Mucosa of rectum (tissue), 2 donors: Measurements from ENCODE around the gene DNAJC1.
"Not testable (repeated sequence)": the region's sequence is repeated elsewhere in the genome, so short reads cannot be mapped to it uniquely, and the experiment has no call there.

Experiments
- H3K27ac ChIP-seq, 2 donors: one replicate each; pipeline ENCODE4 v1.7.0; 2013; ENCODE audit warnings: inconsistent platforms in 2 of 2, low read depth in 2 of 2, low read length in 2 of 2
- H3K27me3 ChIP-seq, 2 donors: one replicate each; pipeline ENCODE4 v1.7.0; 2013; ENCODE audit warnings: low read length in 2 of 2; ENCODE audit not compliant: control insufficient read depth in 2 of 2, insufficient read depth in 2 of 2
- H3K36me3 ChIP-seq, 2 donors: one replicate each; pipeline ENCODE4 v1.7.0; 2013; ENCODE audit warnings: low read length in 2 of 2; ENCODE audit not compliant: control insufficient read depth in 2 of 2, insufficient read depth in 2 of 2
- H3K4me1 ChIP-seq, 2 donors: one replicate each; pipeline ENCODE4 v1.7.0; 2013; ENCODE audit warnings: low read length in 2 of 2, mild to moderate bottlenecking in 1 of 2; ENCODE audit not compliant: control insufficient read depth in 2 of 2, insufficient read depth in 2 of 2
- H3K4me3 ChIP-seq, 2 donors: one replicate each; pipeline ENCODE4 v1.7.0; 2013; ENCODE audit warnings: low read length in 2 of 2
- H3K9ac ChIP-seq, 2 donors: one replicate each; pipeline ENCODE4 v1.7.0; 2013; ENCODE audit warnings: low read length in 2 of 2, low read depth in 1 of 2, mild to moderate bottlenecking in 1 of 2
- H3K9me3 ChIP-seq, 2 donors: one replicate each; pipeline ENCODE4 v1.7.0; 2013; ENCODE audit warnings: low read length in 2 of 2; ENCODE audit not compliant: control insufficient read depth in 2 of 2
- donor health status: healthy.
- donor health status: Normal muscosa, but diverticular disease.

The DNAJC1 gene

DNA sequence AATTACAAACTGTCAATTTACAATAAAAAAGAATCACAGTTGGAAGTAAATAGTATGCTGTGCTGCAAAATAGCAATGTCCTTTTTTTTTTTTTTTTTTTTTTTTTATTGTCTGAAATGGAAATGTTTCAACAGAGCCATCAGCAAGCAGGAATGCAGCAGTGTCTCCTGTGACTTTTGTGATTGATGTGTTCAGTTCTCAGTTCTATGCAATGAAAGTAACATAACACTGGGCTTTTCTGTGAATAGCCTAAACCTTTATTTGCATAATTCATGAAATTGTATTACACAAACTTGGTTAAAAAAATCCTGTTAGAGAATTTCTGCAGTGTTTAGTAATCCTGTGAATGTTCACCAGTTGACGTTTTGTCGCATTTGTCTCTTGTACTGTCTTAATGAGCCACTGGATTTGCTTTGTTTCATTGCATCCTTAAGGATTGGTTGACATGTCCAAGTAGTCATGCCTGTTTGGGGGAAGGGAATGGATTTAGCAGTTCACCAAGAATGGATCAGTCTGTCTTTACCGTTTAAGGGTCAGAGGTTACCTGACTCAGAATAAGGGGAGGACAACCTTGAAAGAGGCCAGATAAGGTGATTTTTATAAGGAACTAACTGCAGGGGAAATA is 276.8 kb downstream of the DNAJC1 start:
- no peak overlapping the region for H3K27ac ChIP-seq
- peaks cover 8 to 10% of the 10 kb centered on the region in 2 donors for H3K4me1 ChIP-seq
- H3K4me3 ChIP-seq, result no peak overlapping the region
- H3K9ac ChIP-seq, result no peak overlapping the region
- no peaks in the 10 kb centered on the region for H3K27me3 ChIP-seq
- H3K36me3 ChIP-seq, result peaks cover 0 to 3% of the 10 kb centered on the region in 2 donors
- H3K9me3 ChIP-seq, result no peaks in the 10 kb centered on the region

DNA sequence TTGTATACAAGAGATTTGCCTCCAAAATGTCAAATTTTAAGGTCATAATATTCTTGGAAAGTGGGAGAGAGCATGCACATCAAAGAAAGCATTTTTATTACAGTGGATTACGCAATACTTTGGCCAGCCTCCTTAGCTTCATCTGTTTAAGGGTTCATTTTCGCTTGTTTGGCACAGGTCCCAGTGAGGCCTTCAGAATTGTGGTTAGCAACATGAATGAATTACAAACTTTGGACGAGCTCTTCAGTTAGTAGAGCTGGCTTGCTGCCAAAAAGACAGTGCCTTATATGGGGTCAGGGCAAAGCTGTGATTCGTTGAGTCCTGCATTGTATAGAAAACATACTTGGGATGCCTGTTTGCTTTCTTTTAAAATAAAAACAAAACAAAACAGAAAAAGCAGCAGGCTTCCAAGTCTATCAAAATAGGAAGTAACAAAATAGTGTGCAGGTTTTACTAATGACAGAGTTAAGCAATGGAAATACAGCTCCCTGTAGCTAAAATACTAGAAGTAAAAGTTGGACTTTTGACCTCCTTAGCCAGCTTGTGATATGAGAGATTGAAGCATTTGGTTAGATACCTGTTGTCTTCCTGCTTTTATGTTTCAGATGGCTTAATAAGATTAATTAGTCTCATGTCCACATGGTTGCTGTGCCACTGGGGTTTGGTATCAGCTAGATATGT is 278.7 kb downstream of the DNAJC1 start:
- H3K9ac ChIP-seq, result no peak overlapping the region
- no peaks in the 10 kb centered on the region for H3K9me3 ChIP-seq
- no peaks in the 10 kb centered on the region for H3K27me3 ChIP-seq
- H3K4me3 ChIP-seq, result no peak overlapping the region
- no peak overlapping the region for H3K27ac ChIP-seq
- H3K4me1 ChIP-seq, result peaks cover 8 to 10% of the 10 kb centered on the region in 2 donors
- H3K36me3 ChIP-seq, result peaks cover 2 to 5% of the 10 kb centered on the region in 2 donors

DNA sequence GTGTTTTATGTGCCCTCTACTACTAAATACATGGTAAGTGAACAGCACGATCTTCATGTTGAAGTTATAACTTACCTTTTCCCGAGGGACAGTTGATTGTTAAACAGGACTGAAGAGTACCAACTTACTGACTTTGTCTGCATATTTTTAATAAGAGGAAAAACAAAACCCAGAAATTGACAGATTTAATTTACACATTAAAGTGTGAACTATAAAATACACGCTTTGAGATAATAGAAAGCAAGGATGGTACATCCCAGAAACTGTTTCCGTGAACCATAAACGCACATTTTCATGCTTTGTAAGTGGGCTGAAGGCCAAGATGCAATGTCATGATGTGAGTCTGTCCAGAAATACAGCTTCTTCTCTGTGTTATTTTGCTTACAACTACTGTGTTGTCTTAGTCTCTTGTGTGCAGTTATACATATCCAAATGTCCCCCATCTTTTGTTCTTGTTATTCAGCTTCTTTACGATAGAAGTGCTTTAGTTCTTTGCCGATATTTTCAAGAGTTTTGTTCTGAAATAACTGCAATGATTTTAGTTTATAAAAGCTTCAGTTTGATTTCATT is 279.4 kb downstream of the DNAJC1 start:
- no peak overlapping the region for H3K27ac ChIP-seq
- no peaks in the 10 kb centered on the region for H3K9me3 ChIP-seq
- H3K9ac ChIP-seq, result no peak overlapping the region
- peaks cover 2 to 3% of the 10 kb centered on the region in 2 donors for H3K36me3 ChIP-seq
- no peaks in the 10 kb centered on the region for H3K27me3 ChIP-seq
- no peak overlapping the region for H3K4me3 ChIP-seq
- peaks cover 8 to 10% of the 10 kb centered on the region in 2 donors for H3K4me1 ChIP-seq

DNA sequence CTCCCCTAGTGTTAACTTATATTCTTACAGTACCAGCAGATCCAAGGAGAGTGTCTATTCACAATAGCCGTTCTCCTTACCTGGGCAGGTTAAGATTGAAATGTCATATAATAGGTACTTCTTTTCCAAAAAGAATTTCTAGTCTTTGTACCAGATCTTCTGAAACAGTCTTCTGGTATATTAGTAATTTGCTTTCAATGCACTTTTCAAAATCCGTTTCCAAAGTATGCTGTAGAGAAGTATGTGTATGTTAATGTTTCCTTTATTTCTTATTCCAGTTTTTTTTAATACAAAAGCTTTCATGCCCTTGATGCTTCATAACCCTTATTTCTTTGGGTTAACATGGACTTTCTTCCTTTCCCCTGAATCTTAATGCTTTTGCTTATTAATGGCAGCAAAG is 281.3 kb downstream of the DNAJC1 start:
- peaks cover 2 to 3% of the 10 kb centered on the region in 2 donors for H3K36me3 ChIP-seq
- no peak overlapping the region for H3K4me3 ChIP-seq
- H3K9ac ChIP-seq, result no peak overlapping the region
- H3K9me3 ChIP-seq, result no peaks in the 10 kb centered on the region
- no peaks in the 10 kb centered on the region for H3K27me3 ChIP-seq
- H3K4me1 ChIP-seq, result peaks cover 7 to 8% of the 10 kb centered on the region in 2 donors
- H3K27ac ChIP-seq, result no peak overlapping the region

DNA sequence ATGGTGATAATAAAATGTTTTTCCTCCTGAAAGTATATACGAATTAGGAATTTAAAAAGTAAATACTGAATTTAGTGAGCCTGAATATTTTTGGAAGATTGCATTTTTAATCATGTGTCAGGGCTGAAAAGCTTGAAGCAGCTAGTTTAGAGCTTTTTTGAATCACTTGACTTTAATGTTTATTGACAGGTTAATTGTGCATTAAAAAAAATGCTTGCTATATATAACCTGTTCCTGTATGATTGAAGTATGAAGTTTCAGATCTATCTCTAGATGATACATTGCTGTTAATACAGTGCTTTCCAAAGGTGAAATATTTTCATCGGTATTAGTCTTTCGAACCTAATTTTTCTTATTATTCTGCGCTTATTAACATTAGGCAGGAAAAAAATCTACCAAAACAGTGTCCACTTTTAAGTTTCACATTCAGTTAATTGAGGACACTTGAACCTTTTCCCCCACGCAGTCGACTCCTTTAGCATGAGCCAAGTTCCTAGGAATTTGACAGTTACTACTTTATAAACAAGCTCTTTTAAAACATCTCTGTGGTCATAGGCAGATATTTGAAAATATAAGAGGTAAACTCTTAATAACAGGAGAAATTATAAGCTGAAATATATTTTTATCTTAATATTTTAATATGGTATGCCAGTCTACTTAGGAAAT is 282.4 kb downstream of the DNAJC1 start:
- H3K27me3 ChIP-seq, result no peaks in the 10 kb centered on the region
- H3K4me3 ChIP-seq, result no peak overlapping the region
- H3K4me1 ChIP-seq, result peaks cover 6 to 8% of the 10 kb centered on the region in 2 donors

DNA sequence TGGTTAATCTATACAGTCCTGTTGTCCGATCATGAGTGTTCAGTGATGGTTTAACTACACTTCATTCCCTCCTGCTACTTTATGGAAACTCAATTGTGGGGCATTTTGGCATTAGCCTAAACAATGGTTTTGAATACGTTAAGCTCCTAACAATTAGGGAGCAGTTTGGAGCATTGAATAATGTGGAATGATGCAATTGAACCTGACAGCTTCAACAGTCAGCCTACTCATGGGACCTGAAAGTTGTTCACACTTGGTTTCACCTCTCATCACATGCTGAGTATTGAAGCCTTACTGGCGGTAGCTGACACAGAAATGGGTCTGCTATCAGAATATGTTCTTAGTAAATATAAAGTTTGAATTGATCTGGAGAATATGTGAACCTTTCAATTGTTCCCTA is 283.4 kb downstream of the DNAJC1 start:
- Histone ChIP-seq H3K4me1 (peaks cover 4 to 7% of the 10 kb centered on the region in 2 donors), H3K9ac (no peak overlapping the region), H3K4me3 (no peak overlapping the region), H3K9me3 (no peaks in the 10 kb centered on the region), H3K27me3 (no peaks in the 10 kb centered on the region), H3K27ac (no peak overlapping the region), H3K36me3 (peaks cover 8 to 9% of the 10 kb centered on the region in 2 donors)

More for the DNA sequence above, 282.4 kb downstream of the DNAJC1 start:
- Histone ChIP-seq H3K27ac (no peak overlapping the region), H3K9me3 (no peaks in the 10 kb centered on the region), H3K36me3 (peaks cover 2 to 3% of the 10 kb centered on the region in 2 donors), H3K9ac (no peak overlapping the region)

DNA sequence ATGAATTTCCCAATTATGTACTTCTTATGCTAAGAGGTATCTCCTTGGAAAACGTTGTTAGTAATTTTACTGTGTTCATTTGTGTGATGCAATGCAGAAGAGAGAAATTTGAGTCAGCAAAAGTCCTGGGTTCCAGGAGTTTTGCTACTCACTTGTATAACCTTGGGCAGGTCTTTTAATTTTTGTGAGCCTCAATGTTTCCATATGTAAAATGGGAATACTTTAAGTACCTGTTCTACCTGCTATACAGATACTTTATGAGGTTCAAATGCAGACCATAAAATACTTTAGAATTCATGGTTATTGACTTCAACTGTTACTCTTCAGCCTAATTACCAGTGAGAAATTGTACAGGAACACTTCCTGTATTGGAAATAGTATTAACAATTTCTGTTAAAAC is 284.0 kb downstream of the DNAJC1 start:
- Histone ChIP-seq H3K9ac (no peak overlapping the region), H3K4me1 (peaks cover 0 to 3% of the 10 kb centered on the region in 2 donors), H3K27me3 (no peaks in the 10 kb centered on the region), H3K27ac (no peak overlapping the region), H3K9me3 (no peaks in the 10 kb centered on the region), H3K4me3 (no peak overlapping the region), H3K36me3 (peaks cover 11 to 14% of the 10 kb centered on the region in 2 donors)

DNA sequence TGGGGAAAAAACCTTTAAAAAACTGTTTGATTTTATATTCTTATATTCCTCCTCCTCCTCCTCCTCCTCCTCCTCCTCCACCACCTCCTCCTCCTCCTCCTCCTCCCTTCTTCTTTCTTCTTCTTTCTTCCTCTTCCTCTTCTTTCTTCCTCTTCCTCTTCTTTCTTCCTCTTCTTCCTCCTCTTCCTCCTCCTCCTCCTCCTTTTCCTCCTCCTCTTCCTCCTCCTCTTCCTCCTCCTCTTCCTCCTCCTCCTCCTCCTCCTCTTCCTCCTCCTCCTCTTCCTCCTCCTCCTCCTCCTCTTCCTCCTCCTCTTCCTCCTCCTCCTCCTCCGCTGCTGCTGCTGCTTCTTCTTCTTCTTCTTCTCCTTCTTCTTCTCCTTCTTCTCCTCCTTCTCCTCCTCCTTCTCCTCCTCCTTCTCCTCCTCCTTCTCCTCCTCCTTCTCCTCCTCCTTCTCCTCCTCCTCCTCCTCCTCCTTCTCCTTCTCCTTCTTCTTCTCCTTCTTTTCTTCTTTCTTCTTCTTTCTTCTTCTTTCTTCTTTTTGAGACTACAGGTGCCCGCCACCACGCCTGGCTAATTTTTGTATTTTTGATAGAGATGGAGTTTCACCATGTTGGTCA is 286.0 kb downstream of the DNAJC1 start:
- not testable (repeated sequence) for H3K9me3 ChIP-seq, H3K27ac ChIP-seq, H3K27me3 ChIP-seq, H3K4me3 ChIP-seq, H3K9ac ChIP-seq, H3K4me1 ChIP-seq
- peaks cover 17 to 24% of the 10 kb centered on the region in 2 donors for H3K36me3 ChIP-seq

DNA sequence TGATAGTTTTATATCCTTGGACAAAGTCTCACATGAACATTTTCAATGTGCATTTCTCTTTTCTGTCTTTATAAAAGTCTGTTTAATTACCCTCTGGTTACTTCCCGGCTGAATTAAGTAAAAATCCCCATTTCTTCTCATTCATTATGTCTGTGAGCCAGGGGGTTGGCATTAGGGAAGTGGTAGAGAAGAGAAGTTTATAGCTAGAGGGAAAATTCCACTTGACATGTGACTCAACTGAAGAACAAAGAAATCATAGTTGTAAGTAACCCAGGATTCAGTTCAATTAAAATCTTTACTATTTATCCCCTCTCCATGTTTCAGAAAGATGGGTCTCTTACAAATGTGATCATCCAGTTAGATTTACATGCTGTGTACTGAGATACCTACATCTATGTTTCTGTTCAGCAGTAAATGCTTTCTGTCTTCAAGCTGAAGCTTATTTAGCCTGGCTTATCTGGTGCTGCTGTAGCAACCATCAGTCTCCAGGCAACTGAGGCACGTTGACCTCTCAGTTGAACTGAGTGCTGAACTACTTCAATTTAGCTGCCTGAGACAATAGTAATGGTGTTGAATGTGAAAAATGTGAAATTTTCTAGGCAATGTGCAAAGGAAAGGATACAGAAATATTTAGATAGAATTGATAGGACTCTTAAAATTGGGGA is 287.9 kb downstream of the DNAJC1 start:
- Histone ChIP-seq H3K27ac (no peak overlapping the region), H3K27me3 (no peaks in the 10 kb centered on the region), H3K4me1 (no peaks in the 10 kb centered on the region), H3K9me3 (no peaks in the 10 kb centered on the region), H3K36me3 (peaks cover 19 to 24% of the 10 kb centered on the region in 2 donors), H3K9ac (no peak overlapping the region), H3K4me3 (no peak overlapping the region)
